Measurements from ENCODE around the gene PHYKPL. TPM values are rescaled to one million over a fixed set of nuclear protein-coding genes. Genes with fewer than 3 reads are reported as not detected.

Gene PHYKPL
- total and polyA plus RNA-seq, 7 donors = 26.0 to 121 (median 47.6) TPM

DNA sequence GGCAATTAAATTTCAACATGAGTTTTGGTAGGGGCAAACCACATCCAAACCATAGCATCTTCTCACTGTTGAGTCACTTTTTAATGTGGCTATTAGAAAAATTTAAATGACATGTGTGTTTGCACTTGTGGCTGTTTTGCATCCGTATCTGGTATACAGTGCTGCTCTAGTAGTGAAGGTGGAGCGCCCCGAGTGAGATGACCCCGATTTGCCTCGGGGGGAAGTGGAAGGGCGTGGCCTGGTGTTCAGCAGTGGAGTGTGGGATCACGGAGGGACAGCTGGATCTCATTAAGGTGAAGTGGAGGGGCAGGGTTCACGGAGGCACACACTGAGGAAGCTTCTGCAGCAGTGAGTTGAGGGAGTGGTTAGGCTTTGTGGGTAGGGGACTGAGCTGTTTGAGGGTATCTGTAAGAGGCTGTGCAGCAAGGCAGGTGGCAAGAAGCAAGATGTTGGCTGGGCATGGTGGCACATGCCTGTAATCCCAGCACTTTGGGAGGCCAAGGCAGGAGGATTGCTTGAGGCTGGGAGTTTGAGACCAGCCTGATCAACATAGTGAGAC, 39.3 kb downstream of the PHYKPL start:
- Histone ChIP-seq H3K9me3 (no peaks in the 10 kb centered on the region), H3K4me3 (no peak overlapping the region), H3K27ac (no peak overlapping the region), H3K27me3 (no peaks in the 10 kb centered on the region), H3K36me3 (no peaks in the 10 kb centered on the region), H3K4me1 (no peaks in the 10 kb centered on the region)
- no peak for DNase-seq
- intact Hi-C loops (cut with DNase I) = no loop called here
- TF ChIP-seq POLR2AphosphoS5 (IDR thresholded peaks at IDR 0.05) (no peak), POLR2A (IDR thresholded peaks at IDR 0.05) (no peak), EP300 (IDR thresholded peaks at IDR 0.05) (no peak)
- TF ChIP-seq, protein P1, sequence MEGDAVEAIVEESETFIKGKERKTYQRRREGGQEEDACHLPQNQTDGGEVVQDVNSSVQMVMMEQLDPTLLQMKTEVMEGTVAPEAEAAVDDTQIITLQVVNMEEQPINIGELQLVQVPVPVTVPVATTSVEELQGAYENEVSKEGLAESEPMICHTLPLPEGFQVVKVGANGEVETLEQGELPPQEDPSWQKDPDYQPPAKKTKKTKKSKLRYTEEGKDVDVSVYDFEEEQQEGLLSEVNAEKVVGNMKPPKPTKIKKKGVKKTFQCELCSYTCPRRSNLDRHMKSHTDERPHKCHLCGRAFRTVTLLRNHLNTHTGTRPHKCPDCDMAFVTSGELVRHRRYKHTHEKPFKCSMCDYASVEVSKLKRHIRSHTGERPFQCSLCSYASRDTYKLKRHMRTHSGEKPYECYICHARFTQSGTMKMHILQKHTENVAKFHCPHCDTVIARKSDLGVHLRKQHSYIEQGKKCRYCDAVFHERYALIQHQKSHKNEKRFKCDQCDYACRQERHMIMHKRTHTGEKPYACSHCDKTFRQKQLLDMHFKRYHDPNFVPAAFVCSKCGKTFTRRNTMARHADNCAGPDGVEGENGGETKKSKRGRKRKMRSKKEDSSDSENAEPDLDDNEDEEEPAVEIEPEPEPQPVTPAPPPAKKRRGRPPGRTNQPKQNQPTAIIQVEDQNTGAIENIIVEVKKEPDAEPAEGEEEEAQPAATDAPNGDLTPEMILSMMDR (IDR thresholded peaks at IDR 0.05) = no peak
- 63 to 79% methylated on average over 8 of the region's 8 CpGs for WGBS, 2 donors

DNA sequence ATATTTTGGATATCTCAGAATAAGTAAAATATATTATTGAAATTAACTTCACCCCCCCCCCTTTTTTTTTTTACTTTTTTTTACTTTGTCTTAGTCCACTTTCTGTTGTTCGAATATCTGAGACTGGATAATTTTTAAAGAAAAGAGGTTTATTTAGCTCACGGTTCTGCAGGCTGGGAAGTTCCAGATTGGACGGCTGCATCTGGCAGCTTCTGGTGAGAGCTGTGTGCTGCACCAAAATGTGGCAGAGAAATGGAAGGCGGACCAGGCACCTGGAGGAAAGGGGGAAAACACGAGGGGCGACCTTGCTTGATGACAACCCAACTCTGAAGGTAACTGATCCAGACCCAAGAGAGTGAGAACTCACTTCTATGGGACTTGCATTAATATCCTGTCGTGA, 39.8 kb downstream of the PHYKPL start:
- H3K9me3 ChIP-seq = no peaks in the 10 kb centered on the region
- H3K27ac ChIP-seq = no peak overlapping the region
- intact Hi-C loops (cut with DNase I) = no loop called here
- no peaks in the 10 kb centered on the region for H3K4me1 ChIP-seq
- 95 to 96% methylated on average over 7 of the region's 7 CpGs for WGBS, 2 donors
- TF ChIP-seq POLR2A (IDR thresholded peaks at IDR 0.05) (no peak), POLR2AphosphoS5 (IDR thresholded peaks at IDR 0.05) (no peak), EP300 (IDR thresholded peaks at IDR 0.05) (no peak)
- TF ChIP-seq, protein P1 (IDR thresholded peaks at IDR 0.05) = no peak
- H3K4me3 ChIP-seq = no peak overlapping the region
- no peaks in the 10 kb centered on the region for H3K27me3 ChIP-seq
- no peaks in the 10 kb centered on the region for H3K36me3 ChIP-seq
- no peak for DNase-seq

DNA sequence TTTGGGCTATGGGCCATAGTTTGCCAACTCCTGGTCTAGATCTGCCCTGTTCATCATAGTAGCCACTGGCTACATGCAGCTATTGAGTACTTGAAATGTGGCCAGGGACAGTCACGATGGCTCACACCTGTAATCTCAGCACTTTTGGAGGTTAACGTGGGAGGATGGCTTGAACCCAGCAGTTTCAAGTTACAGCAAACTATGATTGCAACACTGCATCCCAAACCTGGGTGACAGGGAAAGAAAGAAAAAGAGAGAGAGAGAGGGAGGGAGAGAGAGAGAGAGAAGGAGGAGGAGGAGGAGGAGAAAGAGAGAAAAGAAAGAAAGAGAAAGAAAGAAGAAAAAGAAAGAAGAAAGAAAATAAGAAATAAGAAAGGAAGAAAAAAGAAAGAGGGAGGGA, 40.4 kb downstream of the PHYKPL start:
- H3K36me3 ChIP-seq = no peaks in the 10 kb centered on the region
- no peak overlapping the region for H3K27ac ChIP-seq
- no peak for DNase-seq
- intact Hi-C loops (cut with DNase I) = no loop called here
- TF ChIP-seq EP300 (IDR thresholded peaks at IDR 0.05) (no peak), POLR2A (IDR thresholded peaks at IDR 0.05) (no peak), POLR2AphosphoS5 (IDR thresholded peaks at IDR 0.05) (no peak)
- TF ChIP-seq, protein P1 (IDR thresholded peaks at IDR 0.05) = no peak
- no peaks in the 10 kb centered on the region for H3K4me1 ChIP-seq
- H3K27me3 ChIP-seq = no peaks in the 10 kb centered on the region
- H3K9me3 ChIP-seq = no peaks in the 10 kb centered on the region
- WGBS, 2 donors = 77 to 82% methylated on average over 2 of the region's 2 CpGs
- H3K4me3 ChIP-seq = no peak overlapping the region

DNA sequence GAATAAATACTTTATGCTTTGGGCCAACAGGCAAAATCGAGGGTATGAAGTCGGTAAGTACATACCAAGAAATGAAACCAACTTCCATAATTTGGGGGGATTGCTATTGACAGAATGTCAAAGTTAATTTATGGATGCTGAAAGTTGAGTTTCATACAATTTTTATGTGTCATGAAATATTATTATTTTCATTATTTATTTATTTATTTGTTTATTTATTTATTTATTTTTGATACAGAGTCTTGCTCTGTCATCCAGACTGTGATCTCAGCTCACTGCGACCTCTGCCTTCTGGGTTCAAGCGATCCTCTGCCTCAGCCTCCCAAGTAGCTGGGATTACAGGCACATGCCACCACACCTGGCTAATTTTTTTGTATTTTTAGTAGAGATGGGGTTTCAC, 40.9 kb downstream of the PHYKPL start:
- no peak for TF ChIP-seq POLR2A (IDR thresholded peaks at IDR 0.05)
- TF ChIP-seq, protein P1 (IDR thresholded peaks at IDR 0.05) = no peak
- no peak for TF ChIP-seq EP300 (IDR thresholded peaks at IDR 0.05)
- TF ChIP-seq POLR2AphosphoS5 (IDR thresholded peaks at IDR 0.05) = no peak
- no peaks in the 10 kb centered on the region for H3K36me3 ChIP-seq
- WGBS, 2 donors = 71 to 85% methylated on average over 4 of the region's 4 CpGs
- H3K27me3 ChIP-seq = no peaks in the 10 kb centered on the region
- no peak for DNase-seq
- H3K9me3 ChIP-seq = no peaks in the 10 kb centered on the region
- no peak overlapping the region for H3K27ac ChIP-seq
- no peak overlapping the region for H3K4me3 ChIP-seq
- intact Hi-C loops (cut with DNase I) = no loop called here
- H3K4me1 ChIP-seq = no peaks in the 10 kb centered on the region

DNA sequence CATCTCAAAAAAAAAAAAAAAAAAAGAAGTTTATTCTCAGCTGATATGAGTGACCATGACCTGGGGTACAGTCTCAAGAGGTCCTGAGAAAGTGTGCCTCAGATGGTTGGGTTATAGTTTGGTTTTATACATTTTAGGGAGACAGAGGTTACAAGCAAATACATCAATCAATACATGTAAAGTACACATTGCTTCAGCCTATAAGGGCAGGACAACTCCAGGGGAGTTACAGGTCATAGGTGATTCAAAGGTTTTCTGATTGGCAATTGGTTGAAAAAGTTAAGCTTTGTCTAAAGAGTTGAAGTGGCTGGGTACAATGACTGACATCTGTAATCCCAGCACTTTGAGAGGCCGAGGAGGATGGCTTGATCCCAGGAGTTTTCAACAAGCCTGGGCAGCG, 43.2 kb downstream of the PHYKPL start:
- no peaks in the 10 kb centered on the region for H3K9me3 ChIP-seq
- DNase-seq = no peak
- no peaks in the 10 kb centered on the region for H3K4me1 ChIP-seq
- intact Hi-C loops (cut with DNase I) = no loop called here
- 43 to 70% methylated on average over 2 of the region's 2 CpGs for WGBS, 2 donors
- no peak overlapping the region for H3K4me3 ChIP-seq
- no peak overlapping the region for H3K27ac ChIP-seq
- H3K36me3 ChIP-seq = no peaks in the 10 kb centered on the region
- no peaks in the 10 kb centered on the region for H3K27me3 ChIP-seq
- no peak for TF ChIP-seq POLR2A (IDR thresholded peaks at IDR 0.05)
- no peak for TF ChIP-seq EP300 (IDR thresholded peaks at IDR 0.05)
- TF ChIP-seq POLR2AphosphoS5 (IDR thresholded peaks at IDR 0.05) = no peak
- TF ChIP-seq, protein P1 (IDR thresholded peaks at IDR 0.05) = no peak
